ENCODE results near the gene CNTNAP2.

The CNTNAP2 gene

DNA sequence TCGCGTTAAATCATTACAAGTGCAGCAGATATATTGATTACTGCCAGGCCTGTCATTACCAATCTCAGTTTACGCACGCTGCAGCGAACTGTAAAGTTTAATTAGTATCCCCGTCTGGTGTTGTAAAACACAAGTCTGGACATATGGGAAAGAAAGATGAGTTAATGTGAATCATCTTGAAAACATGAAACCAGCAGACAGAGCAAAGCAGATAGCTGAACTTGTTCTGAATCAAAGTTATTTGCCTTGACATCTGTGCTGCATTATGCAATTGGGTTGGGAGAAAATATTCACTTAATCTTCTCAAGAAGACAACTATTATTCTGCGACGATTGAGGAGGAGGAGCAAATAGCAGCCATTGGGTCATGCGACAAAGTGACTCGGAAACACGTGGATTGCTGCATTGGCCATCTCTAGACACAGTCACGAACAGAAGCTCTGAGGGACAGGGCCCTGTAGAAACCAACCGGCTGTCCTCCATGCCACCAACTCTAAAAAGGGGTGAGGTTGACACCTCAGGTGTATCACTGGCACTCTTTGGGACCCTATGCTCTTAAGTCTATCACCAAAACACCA lies 2317.7 kb downstream of the CNTNAP2 start:
- no peaks in the 10 kb centered on the region for H3K27me3 ChIP-seq (ENCODE audit: control insufficient read depth, insufficient read depth, low read length, poor library complexity, severe bottlenecking)
- H3K4me1 ChIP-seq (ENCODE audit: control insufficient read depth, insufficient read depth, low read length): no peaks in the 10 kb centered on the region
- no peaks in the 10 kb centered on the region for H3K9me3 ChIP-seq (ENCODE audit: control insufficient read depth, low read length)
- no peak overlapping the region for H3K27ac ChIP-seq (ENCODE audit: insufficient read depth, low read depth, low read length, poor library complexity, severe bottlenecking)
- 94 to 95% methylated on average over 13 of the region's 13 CpGs for WGBS, 2 experiments
- no peaks in the 10 kb centered on the region for H3K36me3 ChIP-seq (ENCODE audit: control insufficient read depth, insufficient read depth, low read length)
- H3K4me3 ChIP-seq (ENCODE audit: insufficient read depth, low read depth, low read length): no peak overlapping the region

GRCh38 chr7:148434887-148435286 lies 2318.3 kb downstream of the CNTNAP2 start:
- H3K27ac ChIP-seq (ENCODE audit: insufficient read depth, low read depth, low read length, poor library complexity, severe bottlenecking): no peak overlapping the region
- H3K36me3 ChIP-seq (ENCODE audit: control insufficient read depth, insufficient read depth, low read length): no peaks in the 10 kb centered on the region
- no peaks in the 10 kb centered on the region for H3K4me1 ChIP-seq (ENCODE audit: control insufficient read depth, insufficient read depth, low read length)
- H3K9me3 ChIP-seq (ENCODE audit: control insufficient read depth, low read length): no peaks in the 10 kb centered on the region
- 94 to 100% methylated on average over 2 of the region's 2 CpGs for WGBS, 2 experiments
- no peak overlapping the region for H3K4me3 ChIP-seq (ENCODE audit: insufficient read depth, low read depth, low read length)
- no peaks in the 10 kb centered on the region for H3K27me3 ChIP-seq (ENCODE audit: control insufficient read depth, insufficient read depth, low read length, poor library complexity, severe bottlenecking)

- H3K4me3 ChIP-seq (ENCODE audit: insufficient read depth, low read depth, low read length): no peak overlapping the region
These were observed 2319.1 kb downstream of the CNTNAP2 start for GRCh38 chr7:148435715-148436114.

DNA sequence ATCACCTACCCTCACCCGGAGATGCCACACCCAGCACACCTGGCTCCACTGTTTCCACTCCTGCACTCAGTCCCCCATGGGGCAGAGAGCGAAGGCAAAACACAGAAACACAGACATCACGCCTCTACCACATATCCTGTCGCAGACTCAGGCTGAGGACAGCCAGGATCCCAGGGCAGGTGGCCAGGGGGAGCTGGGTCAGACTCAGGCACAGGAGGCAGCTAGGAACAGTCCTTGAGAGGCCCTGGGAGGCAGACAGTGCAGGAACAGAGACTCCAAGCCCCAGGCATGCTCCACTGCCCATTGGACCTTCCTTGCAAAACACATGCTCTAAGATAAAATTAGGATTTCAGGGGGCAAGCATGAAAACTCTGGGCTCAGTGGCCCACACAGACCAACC lies 2319.5 kb downstream of the CNTNAP2 start:
- 92 to 96% methylated on average over 4 of the region's 4 CpGs for WGBS, 2 experiments
- Histone ChIP-seq H3K27ac (ENCODE audit: insufficient read depth, low read depth, low read length, poor library complexity, severe bottlenecking) (no peak overlapping the region), H3K9me3 (ENCODE audit: control insufficient read depth, low read length) (no peaks in the 10 kb centered on the region), H3K4me3 (ENCODE audit: insufficient read depth, low read depth, low read length) (no peak overlapping the region), H3K4me1 (ENCODE audit: control insufficient read depth, insufficient read depth, low read length) (no peaks in the 10 kb centered on the region), H3K27me3 (ENCODE audit: control insufficient read depth, insufficient read depth, low read length, poor library complexity, severe bottlenecking) (no peaks in the 10 kb centered on the region), H3K36me3 (ENCODE audit: control insufficient read depth, insufficient read depth, low read length) (no peaks in the 10 kb centered on the region)

More at GRCh38 chr7:148435715-148436114, 2319.1 kb downstream of the CNTNAP2 start:
- H3K27me3 ChIP-seq (ENCODE audit: control insufficient read depth, insufficient read depth, low read length, poor library complexity, severe bottlenecking): no peaks in the 10 kb centered on the region
- WGBS, 2 experiments: 61 to 65% methylated on average over 6 of the region's 6 CpGs
- no peaks in the 10 kb centered on the region for H3K4me1 ChIP-seq (ENCODE audit: control insufficient read depth, insufficient read depth, low read length)
- H3K36me3 ChIP-seq (ENCODE audit: control insufficient read depth, insufficient read depth, low read length): no peaks in the 10 kb centered on the region
- no peak overlapping the region for H3K27ac ChIP-seq (ENCODE audit: insufficient read depth, low read depth, low read length, poor library complexity, severe bottlenecking)
- no peaks in the 10 kb centered on the region for H3K9me3 ChIP-seq (ENCODE audit: control insufficient read depth, low read length)

DNA sequence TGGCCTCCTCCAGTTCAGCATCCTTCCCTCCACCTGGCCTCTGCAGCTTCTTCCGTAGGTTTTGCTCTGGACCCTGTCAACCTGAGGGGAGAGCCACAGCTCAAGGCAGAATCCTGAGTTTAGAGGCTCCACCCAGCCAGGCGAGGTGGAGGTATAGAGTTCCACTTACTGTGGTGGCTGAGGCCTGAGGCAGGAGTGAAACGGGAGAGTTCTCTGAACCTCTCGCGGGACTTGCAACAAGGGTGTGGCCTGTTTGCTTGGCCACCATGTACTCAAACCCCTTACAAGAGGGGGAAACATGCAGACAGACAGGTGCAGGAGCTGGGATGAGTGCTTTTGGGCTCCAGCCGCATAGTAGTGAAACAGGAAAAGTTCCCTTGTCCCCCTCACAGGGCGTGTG lies 2320.0 kb downstream of the CNTNAP2 start:
- 82 to 84% methylated on average over 7 of the region's 7 CpGs for WGBS, 2 experiments
- Histone ChIP-seq H3K27me3 (ENCODE audit: control insufficient read depth, insufficient read depth, low read length, poor library complexity, severe bottlenecking) (no peaks in the 10 kb centered on the region), H3K36me3 (ENCODE audit: control insufficient read depth, insufficient read depth, low read length) (no peaks in the 10 kb centered on the region), H3K4me3 (ENCODE audit: insufficient read depth, low read depth, low read length) (no peak overlapping the region), H3K9me3 (ENCODE audit: control insufficient read depth, low read length) (no peaks in the 10 kb centered on the region), H3K4me1 (ENCODE audit: control insufficient read depth, insufficient read depth, low read length) (no peaks in the 10 kb centered on the region), H3K27ac (ENCODE audit: insufficient read depth, low read depth, low read length, poor library complexity, severe bottlenecking) (no peak overlapping the region)

DNA sequence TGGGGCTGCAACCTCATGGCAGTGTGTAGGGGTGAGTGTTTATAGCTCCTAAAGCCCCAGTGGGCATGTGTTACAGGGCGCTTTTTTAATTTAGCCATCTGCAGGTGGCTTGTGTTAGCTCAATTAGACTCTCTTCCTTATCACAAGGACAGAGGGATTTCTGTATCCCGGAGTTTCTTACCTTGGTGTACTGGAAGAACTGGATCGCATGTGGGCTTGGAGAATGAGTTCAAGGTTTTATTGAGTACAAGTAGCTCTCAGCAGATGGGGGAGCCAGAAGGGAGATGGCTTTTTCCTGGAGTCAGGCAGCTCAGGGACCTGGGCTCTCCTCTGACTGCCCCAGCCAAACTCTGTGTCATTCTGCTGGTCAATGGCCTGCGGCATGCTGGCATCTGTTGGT lies 2320.4 kb downstream of the CNTNAP2 start:
- Histone ChIP-seq H3K4me3 (ENCODE audit: insufficient read depth, low read depth, low read length) (no peak overlapping the region), H3K27me3 (ENCODE audit: control insufficient read depth, insufficient read depth, low read length, poor library complexity, severe bottlenecking) (no peaks in the 10 kb centered on the region), H3K4me1 (ENCODE audit: control insufficient read depth, insufficient read depth, low read length) (no peaks in the 10 kb centered on the region), H3K36me3 (ENCODE audit: control insufficient read depth, insufficient read depth, low read length) (no peaks in the 10 kb centered on the region), H3K9me3 (ENCODE audit: control insufficient read depth, low read length) (no peaks in the 10 kb centered on the region), H3K27ac (ENCODE audit: insufficient read depth, low read depth, low read length, poor library complexity, severe bottlenecking) (no peak overlapping the region)
- 99% methylated on average over 4 of the region's 4 CpGs for WGBS, 2 experiments

- Histone ChIP-seq H3K9me3 (ENCODE audit: control insufficient read depth, low read length) (no peaks in the 10 kb centered on the region), H3K4me1 (ENCODE audit: control insufficient read depth, insufficient read depth, low read length) (no peaks in the 10 kb centered on the region), H3K27me3 (ENCODE audit: control insufficient read depth, insufficient read depth, low read length, poor library complexity, severe bottlenecking) (no peaks in the 10 kb centered on the region), H3K27ac (ENCODE audit: insufficient read depth, low read depth, low read length, poor library complexity, severe bottlenecking) (no peak overlapping the region), H3K4me3 (ENCODE audit: insufficient read depth, low read depth, low read length) (no peak overlapping the region), H3K36me3 (ENCODE audit: control insufficient read depth, insufficient read depth, low read length) (no peaks in the 10 kb centered on the region)
- 79 to 86% methylated on average over 7 to 8 of the region's 8 CpGs for WGBS, 2 experiments
These were observed 2325.6 kb downstream of the CNTNAP2 start for GRCh38 chr7:148442141-148442655.

DNA sequence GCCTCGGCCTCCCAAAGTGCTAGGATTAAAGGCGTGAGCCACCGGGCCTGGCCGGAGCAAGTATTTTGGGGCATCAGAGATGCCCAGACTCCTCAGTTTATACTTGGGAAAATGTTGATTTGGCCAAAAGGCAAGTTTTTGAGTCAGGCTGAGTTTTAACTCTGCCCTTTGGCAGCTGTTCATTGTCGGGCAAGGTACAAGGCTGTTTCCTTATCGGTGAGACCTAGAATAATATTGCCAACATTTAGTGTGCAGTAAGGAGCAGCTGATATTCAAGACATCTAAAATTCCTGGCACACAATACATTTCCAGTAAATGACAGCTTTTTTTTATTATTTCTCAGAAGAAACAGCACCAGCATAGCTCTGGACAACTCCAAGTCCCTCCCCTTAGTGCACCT lies 2326.3 kb downstream of the CNTNAP2 start:
- Histone ChIP-seq H3K36me3 (ENCODE audit: control insufficient read depth, insufficient read depth, low read length) (no peaks in the 10 kb centered on the region), H3K4me1 (ENCODE audit: control insufficient read depth, insufficient read depth, low read length) (no peaks in the 10 kb centered on the region), H3K9me3 (ENCODE audit: control insufficient read depth, low read length) (no peaks in the 10 kb centered on the region), H3K27ac (ENCODE audit: insufficient read depth, low read depth, low read length, poor library complexity, severe bottlenecking) (no peak overlapping the region), H3K4me3 (ENCODE audit: insufficient read depth, low read depth, low read length) (no peak overlapping the region), H3K27me3 (ENCODE audit: control insufficient read depth, insufficient read depth, low read length, poor library complexity, severe bottlenecking) (no peaks in the 10 kb centered on the region)
- 93 to 95% methylated on average over 6 of the region's 6 CpGs for WGBS, 2 experiments

GRCh38 chr7:148445260-148446044 lies 2328.9 kb downstream of the CNTNAP2 start:
- 96 to 97% methylated on average over 42 of the region's 42 CpGs for WGBS, 2 experiments
- Histone ChIP-seq H3K4me3 (ENCODE audit: insufficient read depth, low read depth, low read length) (no peak overlapping the region), H3K9me3 (ENCODE audit: control insufficient read depth, low read length) (no peaks in the 10 kb centered on the region), H3K36me3 (ENCODE audit: control insufficient read depth, insufficient read depth, low read length) (no peaks in the 10 kb centered on the region), H3K4me1 (ENCODE audit: control insufficient read depth, insufficient read depth, low read length) (no peaks in the 10 kb centered on the region), H3K27ac (ENCODE audit: insufficient read depth, low read depth, low read length, poor library complexity, severe bottlenecking) (no peak overlapping the region), H3K27me3 (ENCODE audit: control insufficient read depth, insufficient read depth, low read length, poor library complexity, severe bottlenecking) (no peaks in the 10 kb centered on the region)

- no peak overlapping the region for H3K27ac ChIP-seq (ENCODE audit: insufficient read depth, low read depth, low read length, poor library complexity, severe bottlenecking)
- H3K36me3 ChIP-seq (ENCODE audit: control insufficient read depth, insufficient read depth, low read length): no peaks in the 10 kb centered on the region
- H3K27me3 ChIP-seq (ENCODE audit: control insufficient read depth, insufficient read depth, low read length, poor library complexity, severe bottlenecking): no peaks in the 10 kb centered on the region
- WGBS, 2 experiments: 94 to 96% methylated on average over 3 to 4 of the region's 4 CpGs
- H3K9me3 ChIP-seq (ENCODE audit: control insufficient read depth, low read length): no peaks in the 10 kb centered on the region
- no peaks in the 10 kb centered on the region for H3K4me1 ChIP-seq (ENCODE audit: control insufficient read depth, insufficient read depth, low read length)
- H3K4me3 ChIP-seq (ENCODE audit: insufficient read depth, low read depth, low read length): no peak overlapping the region
These were observed 2330.7 kb downstream of the CNTNAP2 start for GRCh38 chr7:148447221-148447849.

Data from ectodermal cell (in vitro differentiated cells).